Measurements from ENCODE around the gene KRTAP10-2. TPM values are rescaled to one million over a fixed set of nuclear protein-coding genes. Genes with fewer than 3 reads are reported as not detected.
A peak's percentile ranks its signal among the peaks of the same experiment; 100 is the strongest.

The KRTAP10-2 gene
- total RNA-seq, 1 donor from 2014 or later = not detected

DNA sequence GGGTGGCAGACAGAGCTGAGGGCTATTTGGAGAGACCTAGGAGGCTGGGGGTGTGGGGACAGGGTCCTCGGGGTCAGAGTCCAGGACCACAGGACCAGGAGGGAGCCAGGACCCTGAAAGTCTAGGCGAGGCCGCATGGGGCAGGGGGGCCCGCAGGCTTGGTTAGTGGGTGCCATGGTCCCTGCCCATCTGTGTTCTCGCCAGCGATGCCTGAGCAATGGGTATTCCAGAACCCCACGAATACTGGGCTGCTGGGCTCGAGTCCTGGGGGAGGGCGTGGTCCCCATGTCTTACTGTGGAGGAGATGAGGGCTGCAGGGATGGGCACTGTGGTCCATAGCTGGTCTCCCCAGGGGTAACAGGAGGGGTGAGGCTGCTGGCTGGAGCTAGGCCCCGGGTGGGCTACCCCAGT, 39.0 kb upstream of the KRTAP10-2 start:
- no peak overlapping the region for H3K4me3 Mint-ChIP-seq
- H3K36me3 Mint-ChIP-seq (ENCODE audit: low read depth) = no peaks in the 10 kb centered on the region
- TF ChIP-seq, protein P1, sequence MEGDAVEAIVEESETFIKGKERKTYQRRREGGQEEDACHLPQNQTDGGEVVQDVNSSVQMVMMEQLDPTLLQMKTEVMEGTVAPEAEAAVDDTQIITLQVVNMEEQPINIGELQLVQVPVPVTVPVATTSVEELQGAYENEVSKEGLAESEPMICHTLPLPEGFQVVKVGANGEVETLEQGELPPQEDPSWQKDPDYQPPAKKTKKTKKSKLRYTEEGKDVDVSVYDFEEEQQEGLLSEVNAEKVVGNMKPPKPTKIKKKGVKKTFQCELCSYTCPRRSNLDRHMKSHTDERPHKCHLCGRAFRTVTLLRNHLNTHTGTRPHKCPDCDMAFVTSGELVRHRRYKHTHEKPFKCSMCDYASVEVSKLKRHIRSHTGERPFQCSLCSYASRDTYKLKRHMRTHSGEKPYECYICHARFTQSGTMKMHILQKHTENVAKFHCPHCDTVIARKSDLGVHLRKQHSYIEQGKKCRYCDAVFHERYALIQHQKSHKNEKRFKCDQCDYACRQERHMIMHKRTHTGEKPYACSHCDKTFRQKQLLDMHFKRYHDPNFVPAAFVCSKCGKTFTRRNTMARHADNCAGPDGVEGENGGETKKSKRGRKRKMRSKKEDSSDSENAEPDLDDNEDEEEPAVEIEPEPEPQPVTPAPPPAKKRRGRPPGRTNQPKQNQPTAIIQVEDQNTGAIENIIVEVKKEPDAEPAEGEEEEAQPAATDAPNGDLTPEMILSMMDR (conservative IDR thresholded peaks at IDR 0.05) = no peak
- H3K4me1 Mint-ChIP-seq = peaks cover 17% of the 10 kb centered on the region
- DNase-seq (ENCODE audit: low read depth, low spot score) = no peak
- no peaks in the 10 kb centered on the region for H3K9me3 Mint-ChIP-seq
- H3K27me3 Mint-ChIP-seq (ENCODE audit: low read depth) = peaks cover 23% of the 10 kb centered on the region
- H3K27ac Mint-ChIP-seq (ENCODE audit: unreplicated experiment) = peak overlapping the region; percentile 78

DNA sequence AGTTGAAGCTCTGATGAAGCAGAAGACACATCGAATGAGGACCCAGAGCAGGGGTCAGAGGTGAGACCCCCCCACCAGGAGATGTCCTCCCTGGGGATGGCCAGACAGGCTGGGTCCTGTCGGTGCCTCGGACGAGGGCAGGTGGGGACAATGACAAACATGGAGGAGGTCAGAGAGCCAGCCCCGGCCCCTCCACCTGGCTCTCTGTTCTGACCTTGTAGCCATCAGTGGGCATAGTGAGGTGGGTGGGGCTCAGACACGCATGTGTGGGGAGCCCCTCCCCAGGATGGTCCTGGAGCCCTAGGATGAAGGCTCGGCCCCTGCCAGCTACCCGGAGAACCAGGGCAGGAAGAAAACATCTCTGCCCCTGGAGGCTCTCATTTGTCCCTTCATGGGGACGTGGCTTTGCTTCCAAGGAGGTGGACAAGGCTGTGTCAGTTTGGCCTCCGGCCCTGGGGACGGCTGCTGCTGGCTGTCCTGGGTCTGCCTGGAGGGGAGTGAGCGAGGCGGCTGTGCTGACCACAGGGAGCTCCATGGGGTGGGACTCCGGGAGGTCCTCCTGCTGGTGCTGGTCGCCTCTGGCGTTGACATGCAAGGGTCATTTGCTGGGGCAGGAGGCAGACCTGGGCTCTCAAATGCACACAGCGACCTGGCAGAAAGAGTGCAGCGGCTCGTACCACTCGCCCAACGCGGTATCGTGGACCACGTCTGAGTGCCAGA, 38.4 kb upstream of the KRTAP10-2 start:
- Mint-ChIP-seq H3K36me3 (ENCODE audit: low read depth) (no peaks in the 10 kb centered on the region), H3K27me3 (ENCODE audit: low read depth) (peaks cover 26% of the 10 kb centered on the region), H3K9me3 (no peaks in the 10 kb centered on the region), H3K27ac (ENCODE audit: unreplicated experiment) (peak overlapping the region; percentile 78), H3K4me1 (peaks cover 18% of the 10 kb centered on the region), H3K4me3 (no peak overlapping the region)
- DNase-seq (ENCODE audit: low read depth, low spot score) = no peak
- TF ChIP-seq, protein P1 (conservative IDR thresholded peaks at IDR 0.05) = no peak

DNA sequence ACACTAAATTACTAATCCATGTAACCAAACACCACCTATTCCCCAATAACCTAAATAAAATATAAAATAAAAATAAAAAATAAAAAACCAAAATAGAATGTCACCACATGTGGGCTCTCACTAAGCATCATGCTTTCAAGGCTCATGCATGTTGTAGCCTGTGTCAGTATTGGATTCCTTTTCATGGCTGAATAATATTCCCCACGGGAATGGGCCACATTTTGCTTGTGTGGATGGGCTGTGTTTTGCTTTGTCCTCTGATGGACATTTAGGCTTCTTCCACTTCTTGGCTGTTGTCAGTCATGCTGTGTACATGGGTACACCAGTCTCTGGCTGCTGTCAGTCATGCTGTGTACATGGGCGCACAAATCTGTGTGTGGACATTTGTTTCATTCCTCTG, 37.8 kb upstream of the KRTAP10-2 start:
- peaks cover 30% of the 10 kb centered on the region for H3K27me3 Mint-ChIP-seq (ENCODE audit: low read depth)
- H3K4me3 Mint-ChIP-seq = no peak overlapping the region
- no peak overlapping the region for H3K27ac Mint-ChIP-seq (ENCODE audit: unreplicated experiment)
- no peak for DNase-seq (ENCODE audit: low read depth, low spot score)
- TF ChIP-seq, protein P1 (conservative IDR thresholded peaks at IDR 0.05) = no peak
- peaks cover 14% of the 10 kb centered on the region for H3K4me1 Mint-ChIP-seq
- H3K9me3 Mint-ChIP-seq = no peaks in the 10 kb centered on the region
- H3K36me3 Mint-ChIP-seq (ENCODE audit: low read depth) = no peaks in the 10 kb centered on the region

DNA sequence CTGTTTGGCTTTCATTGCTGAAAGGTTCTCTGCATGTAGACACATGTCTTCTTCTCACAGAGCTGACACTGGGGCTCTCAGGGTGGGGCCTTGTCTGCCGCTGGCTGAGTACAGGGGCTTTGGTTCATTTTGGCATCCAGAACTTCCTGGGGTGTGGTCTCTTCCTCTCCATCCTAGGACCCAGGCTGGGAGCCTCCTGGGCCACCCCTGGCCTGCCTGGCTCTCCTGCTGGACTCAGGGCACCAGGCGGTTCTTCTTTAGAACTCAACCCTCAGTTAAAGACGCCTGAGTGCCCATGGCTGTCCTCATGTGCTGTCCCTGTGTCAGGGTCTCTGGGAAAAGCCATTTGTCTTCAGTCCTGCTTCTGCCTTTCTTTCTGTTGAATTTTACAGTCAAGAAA, 34.6 kb upstream of the KRTAP10-2 start:
- Mint-ChIP-seq H3K4me1 (peaks cover 12% of the 10 kb centered on the region), H3K27ac (ENCODE audit: unreplicated experiment) (no peak overlapping the region), H3K4me3 (no peak overlapping the region), H3K9me3 (peaks cover 5% of the 10 kb centered on the region), H3K36me3 (ENCODE audit: low read depth) (peaks cover 9% of the 10 kb centered on the region), H3K27me3 (ENCODE audit: low read depth) (peaks cover 44% of the 10 kb centered on the region)
- TF ChIP-seq, protein P1 (conservative IDR thresholded peaks at IDR 0.05) = no peak
- DNase-seq (ENCODE audit: low read depth, low spot score) = no peak

DNA sequence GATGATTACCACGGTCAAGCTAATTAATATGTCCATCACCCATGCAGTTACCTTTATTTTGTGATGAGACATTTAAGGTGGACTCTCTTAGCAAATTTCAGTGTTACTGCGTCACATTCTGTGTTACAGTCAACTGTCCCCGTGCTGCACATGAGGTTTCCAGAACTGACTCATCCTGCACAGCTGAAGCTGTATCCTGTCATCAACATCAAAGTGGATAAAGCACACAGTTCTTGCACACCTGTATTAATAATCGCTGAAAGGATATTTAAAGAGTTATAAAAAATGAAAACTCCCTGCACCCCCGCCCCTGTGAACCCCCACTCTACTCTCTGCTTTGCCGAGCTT, 32.5 kb upstream of the KRTAP10-2 start:
- peaks cover 44% of the 10 kb centered on the region for H3K27me3 Mint-ChIP-seq (ENCODE audit: low read depth)
- H3K36me3 Mint-ChIP-seq (ENCODE audit: low read depth) = peaks cover 9% of the 10 kb centered on the region
- no peak overlapping the region for H3K27ac Mint-ChIP-seq (ENCODE audit: unreplicated experiment)
- H3K9me3 Mint-ChIP-seq = peaks cover 5% of the 10 kb centered on the region
- TF ChIP-seq, protein P1 (conservative IDR thresholded peaks at IDR 0.05) = no peak
- no peak overlapping the region for H3K4me3 Mint-ChIP-seq
- H3K4me1 Mint-ChIP-seq = peaks cover 12% of the 10 kb centered on the region
- no peak for DNase-seq (ENCODE audit: low read depth, low spot score)
